T-cell (primary cell): ENCODE measurements around the gene ZFPM1. TPM values are rescaled to one million over a fixed set of nuclear protein-coding genes. Genes with fewer than 3 reads are reported as not detected.

Experiments used
- ATAC-seq, 4 experiments: fragments of 200-7000 bp in 3 of 4; fragments of 150-1000 bp in 1 of 4; cut with Tn5 transposase; replicated peaks in 1 of 4; 1 replicate in 3 of 4; 2 replicates in 1 of 4; pipeline ENCODE4 v1.10.0; 2021; ENCODE audit warnings: moderate library complexity in 3 of 4, mild to moderate bottlenecking in 2 of 4, moderate number of reproducible peaks in 1 of 4
- CTCF ChIA-PET, 2 donors: fragments of 300-600 bp; sonication (Branson Sonifier 250); formaldehyde crosslinking; loops; one replicate each; lab custom pipeline; 2022; ENCODE audit warnings: antibody characterized with exemption in 2 of 2; lab: Charles Lee
- POLR2A ChIA-PET, 2 donors: fragments of 300-600 bp; sonication (Branson Sonifier 250); formaldehyde crosslinking; loops; one replicate each; lab custom pipeline; 2022; ENCODE audit warnings: antibody characterized with exemption in 2 of 2; lab: Charles Lee
- DNase-seq, 35 experiments: peaks; one replicate each; pipeline versions ENCODE4 v3.0.0 to v3.0.0-alpha.2; 2013 to 2023
- H3K27ac ChIP-seq: one replicate; pipeline ENCODE4 v1.5.1; 2013; ENCODE audit warnings: low read length
- H3K27me3 ChIP-seq, 2 experiments: replicated peaks in 1 of 2; 1 replicate in 1 of 2; 2 replicates in 1 of 2; pipeline versions ENCODE4 v1.6.1 to v1.7.0; 2013; ENCODE audit warnings: low read length in 1 of 2, mixed read lengths in 1 of 2; ENCODE audit not compliant: control insufficient read depth in 2 of 2, insufficient read depth in 2 of 2; ENCODE audit errors: extremely low read depth in 1 of 2
- H3K36me3 ChIP-seq, 2 donors: 1 replicate in 1 of 2; 2 replicates in 1 of 2; pipeline versions ENCODE4 v1.6.1 to v1.7.0; 2013; ENCODE audit warnings: low read length in 1 of 2; ENCODE audit not compliant: control insufficient read depth in 2 of 2, insufficient read depth in 1 of 2; ENCODE audit errors: extremely low read depth in 1 of 2
- H3K4me1 ChIP-seq, 2 experiments: 1 replicate in 1 of 2; 2 replicates in 1 of 2; pipeline versions ENCODE4 v1.6.1 to v1.7.0; 2013; ENCODE audit warnings: low read length in 2 of 2, mixed read lengths in 1 of 2; ENCODE audit not compliant: insufficient read depth in 2 of 2, control insufficient read depth in 1 of 2; ENCODE audit errors: extremely low read depth in 1 of 2
- H3K4me3 ChIP-seq, 2 donors: 1 replicate in 1 of 2; 2 replicates in 1 of 2; pipeline versions ENCODE4 v1.5.1 to v1.7.0; 2013; ENCODE audit warnings: mild to moderate bottlenecking in 2 of 2, low read length in 1 of 2, moderate library complexity in 1 of 2; ENCODE audit not compliant: control insufficient read depth in 1 of 2; ENCODE audit errors: extremely low read depth in 1 of 2
- H3K9me3 ChIP-seq: 2 replicates; pipeline ENCODE4 v1.7.0; 2013
- H3K27ac Mint-ChIP-seq, 2 donors: one replicate each; pipeline ENCODE4 v1.8.0; 2020 to 2021; ENCODE audit warnings: mild to moderate bottlenecking in 2 of 2, mixed read lengths in 2 of 2
- H3K27me3 Mint-ChIP-seq, 2 donors: one replicate each; pipeline ENCODE4 v1.8.0; 2021 to 2022; ENCODE audit warnings: mixed read lengths in 2 of 2
- H3K36me3 Mint-ChIP-seq: one replicate; pipeline ENCODE4 v1.8.0; 2021; ENCODE audit warnings: mixed read lengths
- H3K4me1 Mint-ChIP-seq, 3 donors: one replicate each; pipeline ENCODE4 v1.8.0; 2020 to 2022; ENCODE audit warnings: mixed read lengths in 3 of 3, mild to moderate bottlenecking in 1 of 3
- H3K4me3 Mint-ChIP-seq, 3 donors: one replicate each; pipeline ENCODE4 v1.8.0; 2020 to 2022; ENCODE audit warnings: mild to moderate bottlenecking in 3 of 3, mixed read lengths in 3 of 3, moderate library complexity in 3 of 3
- H3K9me3 Mint-ChIP-seq, 3 donors: one replicate each; pipeline ENCODE4 v1.8.0; 2020 to 2022; ENCODE audit warnings: mixed read lengths in 3 of 3
- WGBS: methylation state at CpG from one replicate; pipeline ENCODE4 v1.1.5; 2013; ENCODE audit warnings: missing lambda C conversion rate; ENCODE audit not compliant: insufficient coverage; 5-methylcytosine and 5-hydroxymethylcytosine counted together
- total RNA-seq, 35 experiments: library from RNA in 6 of 35; stranded (reverse) in 6 of 35; fragments of 120-200 nt in 1 of 35; gene quantifications; one replicate each; pipeline versions ENCODE4 v1.2.1 to v1.2.4 and lab custom pipeline; 2013 to 2026

The ZFPM1 gene
- total RNA-seq, 5 donors from 2014 or later (not counting 1 experiment from before 2014, with no cell fraction given): 19.6 to 38.4 (median 33.1) TPM

DNA sequence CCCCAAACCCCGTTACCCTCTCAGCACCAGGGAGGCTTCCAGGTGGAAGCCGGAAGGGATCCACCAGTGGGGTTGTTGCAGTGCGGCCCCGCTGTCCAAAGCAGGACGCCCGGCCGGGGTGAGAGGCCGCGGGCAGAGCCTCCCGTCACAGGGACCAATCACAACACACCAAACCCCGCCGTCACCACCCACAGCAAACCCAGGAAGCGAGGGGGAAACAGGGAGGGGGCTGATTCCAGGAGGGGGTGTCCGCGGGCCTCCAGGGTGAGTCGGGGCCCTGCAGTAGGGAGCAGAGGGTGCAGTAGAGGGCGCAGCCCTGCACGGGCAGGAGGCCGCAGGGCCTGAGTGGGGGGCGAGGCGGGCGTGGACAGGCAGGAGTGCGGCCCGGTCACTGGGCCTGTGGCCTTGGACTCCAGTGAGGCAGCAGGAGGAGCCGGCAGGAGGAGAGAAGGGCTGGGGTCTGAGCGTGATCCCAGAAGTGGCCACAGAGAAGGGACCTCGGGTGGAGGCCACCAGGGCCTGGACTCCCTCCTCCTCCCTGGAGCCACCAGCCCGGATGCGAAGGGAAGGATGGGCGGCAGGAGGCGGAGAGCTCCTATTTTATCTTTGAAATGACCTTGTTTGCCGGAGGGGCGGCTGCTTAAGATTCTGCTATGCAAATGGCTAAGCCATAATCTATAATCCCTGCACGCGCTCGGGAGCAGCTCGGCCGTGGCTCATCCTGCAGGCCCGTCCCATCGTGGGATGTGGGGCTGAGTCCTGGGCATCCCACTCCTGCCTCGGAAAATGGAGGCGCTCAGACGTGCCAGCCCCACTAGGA, 41.5 kb downstream of the ZFPM1 start:
- Mint-ChIP-seq H3K27me3 (no peaks in the 10 kb centered on the region), H3K36me3 (no peaks in the 10 kb centered on the region), H3K4me1 (peaks cover 0 to 2% (median 0%) of the 10 kb centered on the region in 3 donors), H3K27ac (no peak overlapping the region), H3K4me3 (no peak overlapping the region), H3K9me3 (no peaks in the 10 kb centered on the region)
- CTCF ChIA-PET: no interaction called here
- H3K36me3 ChIP-seq: peaks cover 20 to 21% of the 10 kb centered on the region in 2 donors
- no peaks in the 10 kb centered on the region for H3K9me3 ChIP-seq
- WGBS: 92% methylated on average over 19 of the region's 43 CpGs
- POLR2A ChIA-PET: no interaction called here
- DNase-seq (no peak), ATAC-seq (no peak)
- no peak overlapping the region for H3K4me3 ChIP-seq
- peaks cover 0 to 6% of the 10 kb centered on the region in 2 experiments for H3K4me1 ChIP-seq
- H3K27ac ChIP-seq: no peak overlapping the region
- H3K27me3 ChIP-seq: no peaks in the 10 kb centered on the region

DNA sequence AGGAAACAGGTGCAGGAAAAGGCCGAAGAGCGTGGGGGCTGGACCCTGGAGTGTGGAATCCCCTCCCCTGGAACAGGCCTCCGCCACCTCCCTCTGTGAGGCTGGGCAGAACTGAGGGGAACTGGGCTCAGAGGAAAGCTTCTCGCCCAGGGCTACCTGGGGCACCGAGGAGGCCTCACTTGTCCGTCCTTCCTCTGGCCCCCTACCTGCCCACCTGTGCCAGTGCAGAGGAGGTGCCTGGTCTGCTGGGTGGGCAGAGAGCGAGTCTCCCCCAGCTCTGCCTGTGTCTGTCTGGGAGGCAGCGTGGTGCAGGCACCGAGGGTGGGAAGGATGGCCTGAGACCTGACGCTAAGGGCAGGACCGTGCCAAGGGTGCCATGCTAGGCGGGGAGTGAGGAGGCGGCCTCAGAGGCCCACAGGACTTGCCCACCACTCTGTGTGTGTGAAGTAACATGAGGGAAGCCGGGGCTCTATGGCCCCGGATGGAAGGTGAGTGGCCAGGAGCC, 42.2 kb downstream of the ZFPM1 start:
- Histone ChIP-seq H3K4me3 (no peak overlapping the region), H3K4me1 (peaks cover 0 to 6% of the 10 kb centered on the region in 2 experiments), H3K36me3 (peaks cover 20% of the 10 kb centered on the region in 2 donors), H3K27me3 (no peaks in the 10 kb centered on the region), H3K9me3 (no peaks in the 10 kb centered on the region), H3K27ac (no peak overlapping the region)
- Mint-ChIP-seq H3K36me3 (no peaks in the 10 kb centered on the region), H3K4me3 (no peak overlapping the region), H3K27ac (no peak overlapping the region), H3K4me1 (peaks cover 0 to 2% (median 0%) of the 10 kb centered on the region in 3 donors), H3K27me3 (no peaks in the 10 kb centered on the region), H3K9me3 (no peaks in the 10 kb centered on the region)
- WGBS: 89% methylated on average over 13 of the region's 15 CpGs
- POLR2A ChIA-PET: no interaction called here
- CTCF ChIA-PET: no interaction called here
- DNase-seq: no peak
- no peak for ATAC-seq

DNA sequence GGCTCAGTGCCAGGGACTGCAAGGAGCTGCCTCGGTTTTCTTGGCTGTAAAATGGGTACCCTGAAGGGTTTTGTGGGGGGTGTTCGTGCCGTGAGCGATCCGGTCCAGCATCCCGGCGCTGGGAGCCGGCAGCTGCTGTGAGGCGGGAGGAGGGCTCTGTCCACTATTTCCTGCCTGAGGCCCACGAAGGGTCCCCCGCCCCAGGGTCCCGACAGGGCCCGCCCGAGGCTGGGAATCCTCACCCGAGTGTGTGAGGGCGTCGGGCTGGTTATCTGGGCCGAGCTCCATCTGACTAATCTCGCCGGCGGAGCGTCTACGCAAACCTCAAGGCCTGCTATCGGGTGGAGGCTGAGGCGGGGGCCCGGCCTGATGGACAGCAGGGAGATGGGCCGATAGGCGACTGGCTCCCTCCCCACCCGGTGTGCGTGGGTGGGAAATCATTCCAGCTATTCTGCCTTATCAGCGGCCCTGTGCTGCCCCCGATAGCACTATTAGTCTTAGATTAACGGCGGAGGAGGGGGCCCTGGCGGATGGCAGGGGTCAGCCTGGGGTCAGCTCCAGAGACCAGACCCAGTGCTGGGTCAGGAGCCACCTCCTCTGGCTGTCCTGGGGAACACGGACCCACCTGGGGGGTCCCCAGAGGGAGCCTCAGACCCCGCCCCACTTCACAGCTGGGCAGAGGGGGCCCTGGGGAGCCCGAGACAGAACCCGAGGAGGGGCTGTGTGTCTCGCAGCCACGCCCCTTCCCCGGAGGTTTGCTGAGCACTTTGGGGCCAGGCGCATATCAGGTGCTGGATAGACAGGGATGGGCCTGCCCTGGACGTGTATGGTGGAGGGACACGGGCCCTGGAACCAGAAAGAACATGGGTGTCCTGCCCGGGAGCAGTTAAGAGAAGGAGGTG, 44.7 kb downstream of the ZFPM1 start:
- CTCF ChIA-PET: interaction anchor here in 1 of 2 donors (0.6 kb wide), 1 partner anchor 719 kb away, joined by 4 read pairs; no protein-coding TSS in a partner anchor

DNA sequence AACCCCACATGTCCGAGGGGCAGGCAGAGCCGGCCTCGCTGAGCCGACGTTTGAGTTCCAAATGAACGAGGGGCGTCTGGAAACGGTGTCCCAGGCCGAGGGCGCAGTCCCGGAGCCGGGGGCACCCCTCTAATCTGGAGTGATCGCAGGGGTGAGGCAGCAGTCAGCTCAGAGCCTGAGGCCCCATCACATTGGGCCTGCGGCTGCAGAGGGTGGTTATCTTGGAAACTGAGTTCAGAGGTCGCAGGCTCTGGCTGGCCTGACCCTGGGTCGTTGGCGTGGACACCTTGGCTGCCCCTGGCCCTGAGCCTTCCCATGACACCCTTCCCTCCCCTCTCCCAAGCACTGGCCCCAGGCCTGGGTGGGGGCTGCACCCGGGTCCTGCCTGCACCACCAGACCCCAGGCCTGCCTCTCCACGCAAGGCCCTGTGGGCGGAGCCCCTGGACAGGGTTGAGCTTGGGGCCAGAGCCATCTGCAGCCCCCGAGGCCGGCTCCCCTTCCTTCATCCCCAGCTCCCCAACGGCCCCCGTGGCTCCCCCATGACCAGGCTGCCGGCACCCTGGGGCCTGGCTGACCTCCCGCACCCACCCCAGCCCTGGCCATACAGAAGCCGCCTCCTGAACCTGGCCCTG, 45.6 kb downstream of the ZFPM1 start:
- H3K36me3 ChIP-seq: peaks cover 6 to 13% of the 10 kb centered on the region in 2 donors
- Mint-ChIP-seq H3K27ac (no peak overlapping the region), H3K4me1 (peaks cover 0 to 8% (median 0%) of the 10 kb centered on the region in 3 donors), H3K36me3 (no peaks in the 10 kb centered on the region), H3K4me3 (no peak overlapping the region), H3K27me3 (no peaks in the 10 kb centered on the region), H3K9me3 (no peaks in the 10 kb centered on the region)
- ATAC-seq (no peak), DNase-seq (no peak)
- peaks cover 0 to 5% of the 10 kb centered on the region in 2 experiments for H3K4me1 ChIP-seq
- POLR2A ChIA-PET: no interaction called here
- no peaks in the 10 kb centered on the region for H3K27me3 ChIP-seq
- H3K27ac ChIP-seq: no peak overlapping the region
- no peak overlapping the region for H3K4me3 ChIP-seq
- 98% methylated on average over 23 of the region's 27 CpGs for WGBS
- no peaks in the 10 kb centered on the region for H3K9me3 ChIP-seq
- CTCF ChIA-PET: no interaction called here

More for the DNA sequence above, 44.7 kb downstream of the ZFPM1 start:
- Mint-ChIP-seq H3K4me3 (no peak overlapping the region), H3K27ac (no peak overlapping the region), H3K4me1 (peaks cover 0 to 4% (median 0%) of the 10 kb centered on the region in 3 donors), H3K27me3 (no peaks in the 10 kb centered on the region), H3K36me3 (no peaks in the 10 kb centered on the region), H3K9me3 (no peaks in the 10 kb centered on the region)
- Histone ChIP-seq H3K27me3 (no peaks in the 10 kb centered on the region), H3K4me1 (peaks cover 0 to 4% of the 10 kb centered on the region in 2 experiments), H3K36me3 (peaks cover 6 to 10% of the 10 kb centered on the region in 2 donors), H3K4me3 (no peak overlapping the region), H3K9me3 (no peaks in the 10 kb centered on the region), H3K27ac (no peak overlapping the region)
- ATAC-seq: no peak
- 93% methylated on average over 42 of the region's 46 CpGs for WGBS
- no peak for DNase-seq
- POLR2A ChIA-PET: no interaction called here

DNA sequence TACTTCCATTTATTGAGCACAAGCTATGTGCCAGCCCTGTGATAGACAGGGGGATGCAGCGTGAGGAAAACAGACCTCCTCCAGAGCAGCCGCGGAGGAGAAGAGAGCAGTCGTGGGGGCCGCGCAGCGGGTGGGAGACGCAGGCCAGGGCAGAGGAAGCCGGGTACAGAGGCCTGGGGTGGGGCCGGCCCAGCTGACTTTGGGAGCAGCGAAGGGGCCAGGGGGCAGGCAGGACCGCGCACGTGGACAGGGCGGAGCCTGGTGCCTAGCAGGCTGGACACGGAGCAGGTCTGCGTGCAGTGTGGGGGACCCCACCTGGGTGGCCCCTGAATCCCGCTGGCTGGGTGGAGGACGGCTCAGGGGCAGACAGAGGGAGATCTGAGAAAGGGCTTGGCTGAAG, 46.2 kb downstream of the ZFPM1 start:
- DNase-seq: no peak
- no peak for ATAC-seq
- Mint-ChIP-seq H3K9me3 (no peaks in the 10 kb centered on the region), H3K4me1 (peaks cover 0 to 14% (median 0%) of the 10 kb centered on the region in 3 donors), H3K36me3 (no peaks in the 10 kb centered on the region), H3K4me3 (no peak overlapping the region), H3K27ac (no peak overlapping the region), H3K27me3 (no peaks in the 10 kb centered on the region)
- no peaks in the 10 kb centered on the region for H3K9me3 ChIP-seq
- H3K27ac ChIP-seq: no peak overlapping the region
- WGBS: 85% methylated on average over 17 of the region's 19 CpGs
- peaks cover 0 to 11% of the 10 kb centered on the region in 2 experiments for H3K4me1 ChIP-seq
- CTCF ChIA-PET: no interaction called here
- POLR2A ChIA-PET: no interaction called here
- H3K27me3 ChIP-seq: no peaks in the 10 kb centered on the region
- no peak overlapping the region for H3K4me3 ChIP-seq
- H3K36me3 ChIP-seq: peaks cover 5 to 10% of the 10 kb centered on the region in 2 donors

DNA sequence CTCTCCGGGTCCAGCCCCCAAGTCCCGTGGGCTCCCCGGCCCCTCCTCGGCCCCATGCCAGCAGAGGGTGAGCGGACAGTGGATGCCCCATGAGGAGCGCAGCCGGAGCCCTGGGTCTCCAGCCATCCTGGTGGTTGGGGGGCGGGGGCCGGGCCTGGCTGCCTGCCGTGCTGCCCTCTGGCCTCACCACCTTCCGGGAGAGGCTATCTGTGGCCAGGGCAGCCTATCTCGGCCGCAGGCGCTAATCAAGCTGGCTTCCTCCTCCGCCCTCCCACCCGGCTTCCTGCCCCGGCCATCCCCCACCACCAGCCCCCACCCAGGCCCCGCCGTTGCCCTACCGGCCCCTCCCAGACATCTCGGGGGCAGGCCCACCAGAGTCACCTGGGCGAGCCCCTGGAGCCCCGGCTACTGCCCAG, 46.8 kb downstream of the ZFPM1 start:
- POLR2A ChIA-PET: no interaction called here
- Mint-ChIP-seq H3K27ac (no peak overlapping the region), H3K36me3 (no peaks in the 10 kb centered on the region), H3K4me1 (peaks cover 0 to 17% (median 0%) of the 10 kb centered on the region in 3 donors), H3K27me3 (no peaks in the 10 kb centered on the region), H3K4me3 (no peak overlapping the region), H3K9me3 (no peaks in the 10 kb centered on the region)
- Histone ChIP-seq H3K9me3 (no peaks in the 10 kb centered on the region), H3K4me1 (peaks cover 0 to 16% of the 10 kb centered on the region in 2 experiments), H3K36me3 (peaks cover 5 to 10% of the 10 kb centered on the region in 2 donors), H3K27ac (no peak overlapping the region), H3K4me3 (no peak overlapping the region), H3K27me3 (no peaks in the 10 kb centered on the region)
- DNase-seq (no peak), ATAC-seq (peak in 1 of 4 experiments; percentile 13)
- WGBS: 80% methylated on average over 15 of the region's 23 CpGs
- CTCF ChIA-PET: interaction anchor here in 1 of 2 donors (0.8 kb wide), 1 partner anchor 45 kb away, joined by 3 read pairs; no protein-coding TSS in a partner anchor
